DND-41 (cell line): ENCODE results near the gene ZNF691.

Source experiments
- EZH2 ChIP-seq: IDR thresholded peaks from 3 replicates; pipeline ENCODE4 v1.6.1; 2012; ENCODE audit warnings: borderline replicate concordance, low read depth, mild to moderate bottlenecking, moderate library complexity, low read length, inconsistent platforms; ENCODE audit not compliant: severe bottlenecking
- TF ChIP-seq, protein P1 (sequence below): IDR thresholded peaks from 2 replicates; pipeline ENCODE4 v1.5.1; 2012; ENCODE audit warnings: borderline replicate concordance, low read length, moderate library complexity, mild to moderate bottlenecking; ENCODE audit not compliant: poor library complexity, severe bottlenecking; ENCODE audit errors: extremely low read depth

- TF ChIP-seq, protein P1, sequence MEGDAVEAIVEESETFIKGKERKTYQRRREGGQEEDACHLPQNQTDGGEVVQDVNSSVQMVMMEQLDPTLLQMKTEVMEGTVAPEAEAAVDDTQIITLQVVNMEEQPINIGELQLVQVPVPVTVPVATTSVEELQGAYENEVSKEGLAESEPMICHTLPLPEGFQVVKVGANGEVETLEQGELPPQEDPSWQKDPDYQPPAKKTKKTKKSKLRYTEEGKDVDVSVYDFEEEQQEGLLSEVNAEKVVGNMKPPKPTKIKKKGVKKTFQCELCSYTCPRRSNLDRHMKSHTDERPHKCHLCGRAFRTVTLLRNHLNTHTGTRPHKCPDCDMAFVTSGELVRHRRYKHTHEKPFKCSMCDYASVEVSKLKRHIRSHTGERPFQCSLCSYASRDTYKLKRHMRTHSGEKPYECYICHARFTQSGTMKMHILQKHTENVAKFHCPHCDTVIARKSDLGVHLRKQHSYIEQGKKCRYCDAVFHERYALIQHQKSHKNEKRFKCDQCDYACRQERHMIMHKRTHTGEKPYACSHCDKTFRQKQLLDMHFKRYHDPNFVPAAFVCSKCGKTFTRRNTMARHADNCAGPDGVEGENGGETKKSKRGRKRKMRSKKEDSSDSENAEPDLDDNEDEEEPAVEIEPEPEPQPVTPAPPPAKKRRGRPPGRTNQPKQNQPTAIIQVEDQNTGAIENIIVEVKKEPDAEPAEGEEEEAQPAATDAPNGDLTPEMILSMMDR = no peak
- no peak for TF ChIP-seq EZH2
These were observed 39.3 kb upstream of the ZNF691 start for GRCh38 chr1:42807056-42807668.
